Endodermal cell (in vitro differentiated cells): ENCODE measurements around the gene FBXL7. TPM values are rescaled to one million over a fixed set of nuclear protein-coding genes. Genes with fewer than 3 reads are reported as not detected.

ENCODE experiments used
- DNase-seq: peaks from one replicate; pipeline ENCODE4 v3.0.0-alpha.2; 2017
- H3K27ac ChIP-seq: 2 replicates; pipeline ENCODE4 v1.5.1; 2013; ENCODE audit warnings: mild to moderate bottlenecking, low read depth, low read length, moderate library complexity
- H3K27me3 ChIP-seq: 2 replicates; pipeline ENCODE4 v1.6.1; 2013; ENCODE audit warnings: mild to moderate bottlenecking, low read length, moderate library complexity; ENCODE audit not compliant: insufficient read depth, control insufficient read depth, poor library complexity, severe bottlenecking
- H3K36me3 ChIP-seq: 2 replicates; pipeline ENCODE4 v1.7.0; 2013; ENCODE audit warnings: mild to moderate bottlenecking, low read length, moderate library complexity; ENCODE audit not compliant: control insufficient read depth, insufficient read depth
- H3K4me1 ChIP-seq: one replicate; pipeline ENCODE4 v1.7.0; 2013; ENCODE audit warnings: low read length; ENCODE audit not compliant: control insufficient read depth, insufficient read depth
- H3K4me3 ChIP-seq: 2 replicates; pipeline ENCODE4 v1.5.1; 2013; ENCODE audit warnings: mild to moderate bottlenecking, low read length, moderate library complexity
- H3K9ac ChIP-seq: 2 replicates; pipeline ENCODE4 v1.6.1; 2013; ENCODE audit warnings: mild to moderate bottlenecking, low read length, moderate library complexity; ENCODE audit not compliant: poor library complexity, severe bottlenecking; ENCODE audit errors: extremely low read depth
- H3K9me3 ChIP-seq: 2 replicates; pipeline ENCODE4 v1.6.1; 2013; ENCODE audit warnings: mild to moderate bottlenecking, low read length, moderate library complexity; ENCODE audit not compliant: control insufficient read depth
- H3K27ac Mint-ChIP-seq: 2 replicates; pipeline ENCODE4 v1.8.0; 2020; ENCODE audit warnings: mixed read lengths
- H3K27me3 Mint-ChIP-seq: 2 replicates; pipeline ENCODE4 v1.8.0; 2021; ENCODE audit warnings: mild to moderate bottlenecking, mixed read lengths; ENCODE audit not compliant: insufficient read depth
- H3K36me3 Mint-ChIP-seq: 2 replicates; pipeline ENCODE4 v1.8.0; 2020; ENCODE audit warnings: low read depth, mixed read lengths
- H3K4me1 Mint-ChIP-seq: 2 replicates; pipeline ENCODE4 v1.8.0; 2020; ENCODE audit warnings: mixed read lengths
- H3K4me3 Mint-ChIP-seq: 2 replicates; pipeline ENCODE4 v1.8.0; 2020; ENCODE audit warnings: mild to moderate bottlenecking, moderate library complexity, mixed read lengths
- H3K9me3 Mint-ChIP-seq: 2 replicates; pipeline ENCODE4 v1.8.0; 2020; ENCODE audit warnings: mild to moderate bottlenecking, mixed read lengths
- CTCF ChIP-seq: fragments of 200-600 bp; sonication (generic); conservative IDR thresholded peaks from 2 replicates; pipeline ENCODE4 v1.5.0; 2021; ENCODE audit warnings: antibody characterized with exemption, mild to moderate bottlenecking
- WGBS, 2 experiments: methylation state at CpG; one replicate each; pipeline versions ENCODE4 v1.1.5 to v1.1.7; 2013; ENCODE audit warnings: missing lambda C conversion rate in 2 of 2, mixed read lengths in 1 of 2; ENCODE audit not compliant: insufficient coverage in 1 of 2, insufficient read length in 1 of 2; 5-methylcytosine and 5-hydroxymethylcytosine counted together
- total RNA-seq, 2 donors: library from RNA; stranded (reverse); fragmentation: NEBNext Ultra II Directional in 1 of 2; extraction: Animal tissue kit (Norgen Biotek cat#: 25700) in 1 of 2; gene quantifications; 2 replicates in 1 of 2; 3 replicates in 1 of 2; pipeline ENCODE4 v1.2.1, GENCODE V29; 2021

FBXL7 gene
- total RNA-seq, 2 donors from 2014 or later: 12.9 to 13.2 TPM

- Histone ChIP-seq H3K9ac (no peak overlapping the region), H3K9me3 (no peaks in the 10 kb centered on the region), H3K4me3 (no peak overlapping the region), H3K27ac (no peak overlapping the region), H3K27me3 (no peaks in the 10 kb centered on the region), H3K36me3 (no peaks in the 10 kb centered on the region), H3K4me1 (no peaks in the 10 kb centered on the region)
- no peak for DNase-seq
- Mint-ChIP-seq H3K4me1 (no peaks in the 10 kb centered on the region), H3K27ac (no peak overlapping the region), H3K36me3 (no peaks in the 10 kb centered on the region), H3K9me3 (no peaks in the 10 kb centered on the region), H3K27me3 (no peaks in the 10 kb centered on the region), H3K4me3 (no peak overlapping the region)
- no peak for TF ChIP-seq CTCF
- WGBS, 2 experiments: 93 to 100% methylated on average over 1 to 2 of the region's 2 CpGs
Measured at GRCh38 chr5:15904899-15905830, 405.2 kb downstream of the FBXL7 start.

- Mint-ChIP-seq H3K27me3 (no peaks in the 10 kb centered on the region), H3K4me1 (peaks cover 4% of the 10 kb centered on the region)
Measured at GRCh38 chr5:15914638-15915037, 414.7 kb downstream of the FBXL7 start.

GRCh38 chr5:15926586-15926985 is 426.6 kb downstream of the FBXL7 start:
- Histone ChIP-seq H3K27me3 (no peaks in the 10 kb centered on the region), H3K27ac (no peak overlapping the region), H3K9me3 (no peaks in the 10 kb centered on the region), H3K9ac (no peak overlapping the region), H3K36me3 (no peaks in the 10 kb centered on the region), H3K4me3 (no peak overlapping the region), H3K4me1 (no peaks in the 10 kb centered on the region)
- TF ChIP-seq CTCF: no peak
- peaks cover 4% of the 10 kb centered on the region for H3K36me3 Mint-ChIP-seq
- no peaks in the 10 kb centered on the region for H3K27me3 Mint-ChIP-seq
- WGBS, 2 experiments: 93% methylated on average over 3 of the region's 3 CpGs; no CpG with 5 or more reads in 1 of the 2 experiments
- peaks cover 13% of the 10 kb centered on the region for H3K4me1 Mint-ChIP-seq
- no peak overlapping the region for H3K4me3 Mint-ChIP-seq
- no peak for DNase-seq
- no peaks in the 10 kb centered on the region for H3K9me3 Mint-ChIP-seq
- no peak overlapping the region for H3K27ac Mint-ChIP-seq

More at GRCh38 chr5:15914638-15915037, 414.7 kb downstream of the FBXL7 start:
- Histone ChIP-seq H3K27ac (no peak overlapping the region), H3K9ac (no peak overlapping the region), H3K4me3 (no peak overlapping the region), H3K9me3 (no peaks in the 10 kb centered on the region), H3K4me1 (no peaks in the 10 kb centered on the region), H3K36me3 (no peaks in the 10 kb centered on the region), H3K27me3 (no peaks in the 10 kb centered on the region)
- WGBS, 2 experiments: 93 to 94% methylated on average over 3 of the region's 3 CpGs
- peaks cover 4% of the 10 kb centered on the region for H3K36me3 Mint-ChIP-seq
- H3K27ac Mint-ChIP-seq: no peak overlapping the region
- no peak for TF ChIP-seq CTCF
- H3K4me3 Mint-ChIP-seq: no peak overlapping the region
- peaks cover 7% of the 10 kb centered on the region for H3K9me3 Mint-ChIP-seq
- DNase-seq: no peak
